NB4 (cell line): ENCODE measurements around the gene PRKG1.
A peak's percentile ranks its signal among the peaks of the same experiment; 100 is the strongest.

Source experiments
- DNase-seq: peaks from one replicate; pipeline ENCODE4 v3.0.0; 2010; ENCODE audit warnings: low read depth
- H3K4me3 ChIP-seq: one replicate; pipeline ENCODE4 v1.5.1; 2011; ENCODE audit warnings: mild to moderate bottlenecking, low read depth, low read length, moderate library complexity
- MAX ChIP-seq: IDR thresholded peaks from 2 replicates; pipeline ENCODE4 v1.6.1; 2011; ENCODE audit warnings: low read depth, low read length
- MYC ChIP-seq: IDR thresholded peaks from 2 replicates; pipeline ENCODE4 v1.6.1; 2011; ENCODE audit warnings: low read depth, low read length
- POLR2A ChIP-seq: IDR thresholded peaks from 2 replicates; pipeline ENCODE4 v1.6.1; 2011; ENCODE audit warnings: mild to moderate bottlenecking; ENCODE audit not compliant: insufficient read length; ENCODE audit errors: extremely low read depth
- TF ChIP-seq, protein P1 (sequence below): IDR thresholded peaks from one replicate; pipeline ENCODE4 v1.5.1; 2012; ENCODE audit warnings: low read depth, low read length

The PRKG1 gene

GRCh38 chr10:51875610-51876009 is 801.3 kb downstream of the PRKG1 start:
- no peak overlapping the region for H3K4me3 ChIP-seq

DNA sequence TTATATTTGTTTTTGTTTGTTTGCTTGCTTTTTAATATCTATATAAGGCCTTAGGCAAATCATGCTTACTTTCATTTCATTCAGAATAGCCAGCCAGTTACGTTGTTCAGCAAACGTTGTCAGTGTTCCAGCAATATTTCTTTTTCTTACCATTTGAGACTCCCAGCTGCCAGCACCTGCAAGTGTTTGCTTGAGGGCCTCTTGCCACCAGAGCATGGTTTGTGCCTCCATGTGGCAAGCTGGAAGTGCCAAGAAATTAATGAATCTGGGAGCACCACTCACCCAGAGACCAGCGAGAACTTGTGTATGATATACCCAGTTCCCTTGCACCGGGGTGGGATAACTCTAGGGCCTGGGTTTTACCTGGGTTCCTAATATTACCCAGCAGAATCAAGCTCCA is 802.2 kb downstream of the PRKG1 start:
- TF ChIP-seq, protein P1, sequence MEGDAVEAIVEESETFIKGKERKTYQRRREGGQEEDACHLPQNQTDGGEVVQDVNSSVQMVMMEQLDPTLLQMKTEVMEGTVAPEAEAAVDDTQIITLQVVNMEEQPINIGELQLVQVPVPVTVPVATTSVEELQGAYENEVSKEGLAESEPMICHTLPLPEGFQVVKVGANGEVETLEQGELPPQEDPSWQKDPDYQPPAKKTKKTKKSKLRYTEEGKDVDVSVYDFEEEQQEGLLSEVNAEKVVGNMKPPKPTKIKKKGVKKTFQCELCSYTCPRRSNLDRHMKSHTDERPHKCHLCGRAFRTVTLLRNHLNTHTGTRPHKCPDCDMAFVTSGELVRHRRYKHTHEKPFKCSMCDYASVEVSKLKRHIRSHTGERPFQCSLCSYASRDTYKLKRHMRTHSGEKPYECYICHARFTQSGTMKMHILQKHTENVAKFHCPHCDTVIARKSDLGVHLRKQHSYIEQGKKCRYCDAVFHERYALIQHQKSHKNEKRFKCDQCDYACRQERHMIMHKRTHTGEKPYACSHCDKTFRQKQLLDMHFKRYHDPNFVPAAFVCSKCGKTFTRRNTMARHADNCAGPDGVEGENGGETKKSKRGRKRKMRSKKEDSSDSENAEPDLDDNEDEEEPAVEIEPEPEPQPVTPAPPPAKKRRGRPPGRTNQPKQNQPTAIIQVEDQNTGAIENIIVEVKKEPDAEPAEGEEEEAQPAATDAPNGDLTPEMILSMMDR: no peak
- no peak for TF ChIP-seq POLR2A
- no peak for TF ChIP-seq MYC
- no peak for TF ChIP-seq MAX
- no peak overlapping the region for H3K4me3 ChIP-seq
- DNase-seq: no peak

More at GRCh38 chr10:51875610-51876009, 801.3 kb downstream of the PRKG1 start:
- DNase-seq: no peak
- no peak for TF ChIP-seq POLR2A
- TF ChIP-seq MAX: no peak
- TF ChIP-seq, protein P1: no peak
- no peak for TF ChIP-seq MYC

DNA sequence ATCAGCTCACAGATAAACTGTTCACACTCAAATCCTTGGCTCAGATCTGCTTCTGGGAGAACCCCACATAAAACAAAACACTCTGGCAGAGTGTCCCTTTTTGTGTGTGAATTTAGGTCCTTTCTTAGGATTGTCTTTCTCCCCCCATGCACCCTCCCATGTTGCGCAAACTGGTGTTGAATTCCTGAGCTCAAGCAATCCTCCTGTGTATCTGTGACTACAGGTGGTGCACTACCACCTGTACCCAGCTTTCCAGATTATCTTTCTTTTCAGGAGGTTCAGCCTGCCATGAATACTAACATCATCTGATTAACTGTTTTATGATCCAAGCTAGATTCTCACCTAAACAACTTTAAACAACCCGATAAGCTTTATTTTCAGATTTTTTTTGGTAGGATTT is 802.7 kb downstream of the PRKG1 start:
- no peak for TF ChIP-seq MAX
- no peak for TF ChIP-seq POLR2A
- TF ChIP-seq, protein P1: no peak
- no peak for TF ChIP-seq MYC
- no peak for DNase-seq
- no peak overlapping the region for H3K4me3 ChIP-seq

DNA sequence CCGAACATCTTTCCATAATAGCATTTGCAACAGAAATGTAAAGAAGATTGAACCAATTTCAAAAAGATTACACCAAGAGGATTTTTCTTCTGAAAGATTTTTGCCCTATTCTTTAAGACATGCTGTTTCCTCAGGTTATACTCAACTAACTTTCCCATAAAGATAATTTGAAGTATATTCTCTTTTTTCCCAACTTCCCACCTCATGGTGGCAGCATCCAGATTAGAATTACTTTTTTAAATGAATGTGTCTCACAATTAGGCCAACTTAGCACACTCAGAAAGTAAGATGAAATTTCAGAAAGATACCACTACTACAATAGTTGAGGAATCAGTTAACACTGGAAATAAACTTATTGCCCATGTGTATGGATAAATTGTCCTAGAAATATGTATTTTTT is 803.3 kb downstream of the PRKG1 start:
- TF ChIP-seq POLR2A (no peak), MAX (no peak), MYC (no peak)
- TF ChIP-seq, protein P1: no peak
- no peak overlapping the region for H3K4me3 ChIP-seq
- no peak for DNase-seq

DNA sequence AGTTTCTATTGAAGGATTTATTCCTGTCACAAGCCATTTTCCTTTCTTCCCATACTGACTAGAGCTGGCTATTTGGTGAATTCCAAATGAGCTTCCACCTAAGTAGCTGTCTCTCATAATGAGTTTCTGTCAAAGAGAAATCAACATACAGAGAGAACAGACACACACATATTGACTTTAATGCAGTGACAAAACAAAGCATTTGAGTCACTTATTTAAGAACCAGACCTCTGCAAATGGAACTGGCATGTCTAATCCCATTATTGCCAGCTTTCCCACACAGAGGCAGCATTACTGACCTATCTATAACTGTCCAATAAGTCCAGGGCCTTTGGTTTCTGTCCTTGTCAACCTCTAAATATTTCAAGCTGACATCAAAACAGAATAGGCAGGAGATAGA is 804.4 kb downstream of the PRKG1 start:
- no peak overlapping the region for H3K4me3 ChIP-seq
- TF ChIP-seq POLR2A: no peak
- TF ChIP-seq, protein P1: no peak
- no peak for TF ChIP-seq MYC
- no peak for TF ChIP-seq MAX
- no peak for DNase-seq

- DNase-seq: peak; percentile 59
- TF ChIP-seq MYC: no peak
- TF ChIP-seq, protein P1: no peak
- TF ChIP-seq POLR2A: no peak
- TF ChIP-seq MAX: no peak
- no peak overlapping the region for H3K4me3 ChIP-seq
Measured at GRCh38 chr10:51879238-51879637, 805.0 kb downstream of the PRKG1 start.
